Smooth muscle cell (in vitro differentiated cells): ENCODE measurements around the gene STPG3. TPM values are rescaled to one million over a fixed set of nuclear protein-coding genes. Genes with fewer than 3 reads are reported as not detected.

ENCODE experiments used
- DNase-seq: peaks from one replicate; lab custom pipeline; 2025; ENCODE audit not compliant: unreplicated experiment; lab: John Stamatoyannopoulos, UW
- H2AFZ ChIP-seq: fragments of 200-600 bp; sonication (generic); 2 replicates; pipeline ENCODE4 v1.6.0; 2016; ENCODE audit warnings: antibody characterized with exemption, low read depth, mild to moderate bottlenecking
- H3F3A ChIP-seq: fragments of 200-600 bp; sonication (generic); 2 replicates; pipeline ENCODE4 v1.6.0; 2017; ENCODE audit warnings: antibody characterized with exemption, low read depth
- H3K27ac ChIP-seq: fragments of 200-600 bp; sonication (generic); 2 replicates; pipeline ENCODE4 v1.5.1; 2016; ENCODE audit warnings: low read depth, mild to moderate bottlenecking
- H3K27me3 ChIP-seq: fragments of 200-600 bp; sonication (generic); 2 replicates; pipeline ENCODE4 v1.6.1; 2016; ENCODE audit warnings: low read depth, mild to moderate bottlenecking
- H3K36me3 ChIP-seq: fragments of 200-600 bp; sonication (generic); 2 replicates; pipeline ENCODE4 v1.5.1; 2016; ENCODE audit warnings: low read depth
- H3K4me1 ChIP-seq: fragments of 200-600 bp; sonication (generic); 2 replicates; pipeline ENCODE4 v1.5.1; 2016; ENCODE audit warnings: low read depth
- H3K4me2 ChIP-seq: fragments of 200-600 bp; sonication (generic); 2 replicates; pipeline ENCODE4 v1.6.0; 2016; ENCODE audit warnings: mild to moderate bottlenecking
- H3K4me3 ChIP-seq: fragments of 200-600 bp; sonication (generic); 2 replicates; pipeline ENCODE4 v1.5.1; 2016; ENCODE audit warnings: mild to moderate bottlenecking
- H3K79me2 ChIP-seq: fragments of 200-600 bp; sonication (generic); 2 replicates; pipeline ENCODE4 v1.6.0; 2016; ENCODE audit warnings: low read depth, mild to moderate bottlenecking
- H3K9ac ChIP-seq: fragments of 200-600 bp; sonication (generic); 2 replicates; pipeline ENCODE4 v1.6.0; 2016; ENCODE audit warnings: low read depth
- H3K9me3 ChIP-seq: fragments of 200-600 bp; sonication (generic); replicated peaks from 2 replicates; pipeline ENCODE4 v1.5.1; 2016; ENCODE audit warnings: low read depth
- H4K20me1 ChIP-seq: fragments of 200-600 bp; sonication (generic); 2 replicates; pipeline ENCODE4 v1.6.0; 2016; ENCODE audit warnings: low read depth
- CTCF ChIP-seq: fragments of 200-600 bp; sonication (generic); IDR thresholded peaks from 2 replicates; pipeline ENCODE4 v1.5.1; 2017; ENCODE audit warnings: borderline replicate concordance, mild to moderate bottlenecking, antibody characterized with exemption; ENCODE audit not compliant: insufficient read depth, poor library complexity, severe bottlenecking
- WGBS: methylation state at CpG from one replicate; pipeline ENCODE4 v1.1.7; 2016; ENCODE audit warnings: low lambda C conversion rate; 5-methylcytosine and 5-hydroxymethylcytosine counted together
- polyA plus RNA-seq: library from polyadenylated mRNA; unstranded; fragments of >200 nt; fragmentation: Nextera tagmentation; extraction: Ambion mirVana; gene quantifications from 2 replicates; pipeline ENCODE4 v1.2.1, GENCODE V29; 2016
- total RNA-seq: library from RNA; depleted of rRNA; stranded (reverse); fragments of >200 nt; gene quantifications from 2 replicates; pipeline ENCODE4 v1.2.3, GENCODE V29; 2014

STPG3 gene
- total and polyA plus RNA-seq, 2 experiments from 2014 or later, result not detected

- no peak overlapping the region for H3K9ac ChIP-seq
- TF ChIP-seq CTCF, result peak; percentile 20
- no peaks in the 10 kb centered on the region for H3F3A ChIP-seq
- no peaks in the 10 kb centered on the region for H3K36me3 ChIP-seq
- 39% methylated on average over 35 of the region's 35 CpGs for WGBS
- no peak overlapping the region for H3K27ac ChIP-seq
- DNase-seq, result no peak
- H4K20me1 ChIP-seq, result peaks cover 2% of the 10 kb centered on the region
- no peak overlapping the region for H2AFZ ChIP-seq
- no peaks in the 10 kb centered on the region for H3K79me2 ChIP-seq
- peak overlapping the region; percentile 60 for H3K4me2 ChIP-seq
- peaks cover 17% of the 10 kb centered on the region for H3K4me1 ChIP-seq
- peak overlapping the region; percentile 27 for H3K4me3 ChIP-seq
- peaks cover 49% of the 10 kb centered on the region for H3K27me3 ChIP-seq
- no peaks in the 10 kb centered on the region for H3K9me3 ChIP-seq
Observed at GRCh38 chr9:137294681-137295237, 43.7 kb downstream of the STPG3 start.

- H3K9ac ChIP-seq, result no peak overlapping the region
- H4K20me1 ChIP-seq, result peaks cover 7% of the 10 kb centered on the region
- no peak for DNase-seq
- H3F3A ChIP-seq, result no peaks in the 10 kb centered on the region
- no peak overlapping the region for H2AFZ ChIP-seq
- no peaks in the 10 kb centered on the region for H3K36me3 ChIP-seq
- peaks cover 55% of the 10 kb centered on the region for H3K27me3 ChIP-seq
- peak overlapping the region; percentile 27 for H3K4me3 ChIP-seq
- TF ChIP-seq CTCF, result peak; percentile 48
- peak overlapping the region; percentile 60 for H3K4me2 ChIP-seq
- H3K4me1 ChIP-seq, result peaks cover 22% of the 10 kb centered on the region
- no peaks in the 10 kb centered on the region for H3K9me3 ChIP-seq
- WGBS, result 36% methylated on average over 5 of the region's 76 CpGs
- H3K27ac ChIP-seq, result no peak overlapping the region
- H3K79me2 ChIP-seq, result no peaks in the 10 kb centered on the region
Observed at GRCh38 chr9:137295238-137295811, 44.2 kb downstream of the STPG3 start.

- no peak overlapping the region for H3K9ac ChIP-seq
- H3K9me3 ChIP-seq, result no peaks in the 10 kb centered on the region
- H4K20me1 ChIP-seq, result peaks cover 9% of the 10 kb centered on the region
- H3K4me3 ChIP-seq, result peak overlapping the region; percentile 31
- no peak overlapping the region for H3K27ac ChIP-seq
- no peaks in the 10 kb centered on the region for H3K79me2 ChIP-seq
- H3K4me1 ChIP-seq, result peaks cover 25% of the 10 kb centered on the region
- TF ChIP-seq CTCF, result no peak
- 11% methylated on average over 53 of the region's 78 CpGs for WGBS
- no peak overlapping the region for H2AFZ ChIP-seq
- no peaks in the 10 kb centered on the region for H3K36me3 ChIP-seq
- H3F3A ChIP-seq, result no peaks in the 10 kb centered on the region
- peak overlapping the region; percentile 60 for H3K4me2 ChIP-seq
- peaks cover 58% of the 10 kb centered on the region for H3K27me3 ChIP-seq
- no peak for DNase-seq
Observed at GRCh38 chr9:137295849-137296669, 45.0 kb downstream of the STPG3 start.
